Dermis microvascular lymphatic vessel endothelial cell (primary cell): Measurements from ENCODE around the gene CAPN9. TPM values are rescaled to one million over a fixed set of nuclear protein-coding genes. Genes with fewer than 3 reads are reported as not detected.
"Not testable (repeated sequence)": the region's sequence is repeated elsewhere in the genome, so short reads cannot be mapped to it uniquely, and the experiment has no call there.

Source experiments
- DNase-seq, 2 donors: peaks; one replicate each; pipeline versions ENCODE4 v3.0.0 to v3.0.0-alpha.2; 2010; ENCODE audit warnings: low read depth in 2 of 2
- total RNA-seq: library from RNA; depleted of rRNA; stranded (reverse); fragments of >200 nt; gene quantifications from 2 replicates; pipeline ENCODE4 v1.2.1, GENCODE V29; 2014

Gene CAPN9
- total RNA-seq, 1 donor from 2014 or later: not detected

- peak in 1 of 2 donors; percentile 27 for DNase-seq
These were observed 76.8 kb downstream of the CAPN9 start for GRCh38 chr1:230823931-230824381.

GRCh38 chr1:230824551-230824918 is 77.3 kb downstream of the CAPN9 start:
- no peak for DNase-seq

- peak; percentile 41 to 68 for DNase-seq
These were observed 77.9 kb downstream of the CAPN9 start for GRCh38 chr1:230824919-230825721.

GRCh38 chr1:230825761-230826160 is 78.6 kb downstream of the CAPN9 start:
- no peak for DNase-seq

- DNase-seq: no peak
These were observed 79.1 kb downstream of the CAPN9 start for GRCh38 chr1:230826166-230826875.

GRCh38 chr1:230827081-230827681 is 80.0 kb downstream of the CAPN9 start:
- no peak for DNase-seq

GRCh38 chr1:230827801-230828200 is 80.6 kb downstream of the CAPN9 start:
- DNase-seq: no peak

- no peak for DNase-seq
These were observed 81.2 kb downstream of the CAPN9 start for GRCh38 chr1:230828421-230828820.

GRCh38 chr1:230831771-230832170 is 84.6 kb downstream of the CAPN9 start:
- no peak for DNase-seq

- DNase-seq: no peak
These were observed 85.3 kb downstream of the CAPN9 start for GRCh38 chr1:230832476-230832875.

- no peak for DNase-seq
These were observed 86.3 kb downstream of the CAPN9 start for GRCh38 chr1:230833511-230833910.

- DNase-seq: no peak
These were observed 87.1 kb downstream of the CAPN9 start for GRCh38 chr1:230834292-230834691.

- DNase-seq: no peak
These were observed 89.2 kb downstream of the CAPN9 start for GRCh38 chr1:230836347-230836746.

- DNase-seq: no peak
These were observed 89.6 kb downstream of the CAPN9 start for GRCh38 chr1:230836793-230837192.

- no peak for DNase-seq
These were observed 92.0 kb downstream of the CAPN9 start for GRCh38 chr1:230839173-230839572.

GRCh38 chr1:230842801-230843200 is 95.6 kb downstream of the CAPN9 start:
- DNase-seq: no peak

GRCh38 chr1:230843503-230844309 is 96.5 kb downstream of the CAPN9 start:
- no peak for DNase-seq

- DNase-seq: no peak
These were observed 97.4 kb downstream of the CAPN9 start for GRCh38 chr1:230844561-230844960.

- not testable (repeated sequence) for DNase-seq
These were observed 98.0 kb downstream of the CAPN9 start for GRCh38 chr1:230845184-230845583.

- DNase-seq: no peak
These were observed 101.0 kb downstream of the CAPN9 start for GRCh38 chr1:230848235-230848634.

GRCh38 chr1:230849451-230850224 is 102.5 kb downstream of the CAPN9 start:
- peak; percentile 73 to 92 for DNase-seq
